ENCODE results near the gene CPNE4. TPM values are rescaled to one million over a fixed set of nuclear protein-coding genes. Genes with fewer than 3 reads are reported as not detected.
"Not testable (repeated sequence)": the region's sequence is repeated elsewhere in the genome, so short reads cannot be mapped to it uniquely, and the experiment has no call there.

CPNE4 gene
- total RNA-seq, 1 donor from 2014 or later, result 0.83 TPM

GRCh38 chr3:131900891-131901290 is 133.9 kb downstream of the CPNE4 start:
- no peaks in the 10 kb centered on the region for H3K9me3 ChIP-seq
- no peak for TF ChIP-seq CTCF (IDR thresholded peaks at IDR 0.05)
- no peaks in the 10 kb centered on the region for H3K36me3 ChIP-seq
- H3K4me3 ChIP-seq, result no peak overlapping the region
- intact Hi-C loops (cut with DNase I), result no loop called here
- no peak overlapping the region for H3K27ac ChIP-seq
- no peaks in the 10 kb centered on the region for H3K27me3 ChIP-seq (ENCODE audit: low read depth)
- no peak for ATAC-seq
- no peaks in the 10 kb centered on the region for H3K4me1 ChIP-seq
- DNase-seq, result no peak

DNA sequence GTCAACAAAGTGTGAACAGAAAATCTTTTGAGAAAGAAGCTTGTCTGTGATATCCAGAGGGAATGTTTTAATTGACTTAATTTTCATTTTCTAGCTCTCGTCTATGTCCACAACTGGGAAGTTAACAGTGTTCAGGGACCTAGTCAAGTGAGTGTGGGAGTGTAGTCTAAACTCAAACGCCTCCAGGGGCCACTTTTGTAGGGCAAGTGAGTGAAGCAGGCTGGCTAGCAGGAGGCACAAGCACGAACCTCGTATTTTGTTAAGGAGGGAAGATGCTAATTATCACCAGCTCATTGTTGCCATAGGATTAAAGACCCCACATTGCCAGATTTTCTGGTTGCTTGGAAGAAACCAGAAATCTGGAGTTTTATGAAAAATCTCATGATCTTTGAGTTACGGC is 135.8 kb downstream of the CPNE4 start:
- DNase-seq, result no peak
- H3K9me3 ChIP-seq, result no peaks in the 10 kb centered on the region
- ATAC-seq, result no peak
- intact Hi-C loops (cut with DNase I), result no loop called here
- H3K4me1 ChIP-seq, result no peaks in the 10 kb centered on the region
- no peak overlapping the region for H3K27ac ChIP-seq
- no peaks in the 10 kb centered on the region for H3K27me3 ChIP-seq (ENCODE audit: low read depth)
- H3K36me3 ChIP-seq, result no peaks in the 10 kb centered on the region
- H3K4me3 ChIP-seq, result no peak overlapping the region
- TF ChIP-seq CTCF (IDR thresholded peaks at IDR 0.05), result no peak

GRCh38 chr3:131898346-131898745 is 136.5 kb downstream of the CPNE4 start:
- Histone ChIP-seq H3K27me3 (ENCODE audit: low read depth) (no peaks in the 10 kb centered on the region), H3K36me3 (no peaks in the 10 kb centered on the region), H3K9me3 (no peaks in the 10 kb centered on the region), H3K4me3 (no peak overlapping the region), H3K4me1 (no peaks in the 10 kb centered on the region), H3K27ac (no peak overlapping the region)
- intact Hi-C loops (cut with DNase I), result no loop called here
- ATAC-seq (no peak), DNase-seq (no peak)
- TF ChIP-seq CTCF (IDR thresholded peaks at IDR 0.05), result no peak

GRCh38 chr3:131896285-131896684 is 138.5 kb downstream of the CPNE4 start:
- Histone ChIP-seq H3K4me3 (no peak overlapping the region), H3K27me3 (ENCODE audit: low read depth) (no peaks in the 10 kb centered on the region), H3K36me3 (no peaks in the 10 kb centered on the region), H3K9me3 (no peaks in the 10 kb centered on the region), H3K27ac (no peak overlapping the region), H3K4me1 (no peaks in the 10 kb centered on the region)
- DNase-seq (no peak), ATAC-seq (no peak)
- intact Hi-C loops (cut with DNase I), result no loop called here
- TF ChIP-seq CTCF (IDR thresholded peaks at IDR 0.05), result no peak

GRCh38 chr3:131895766-131896165 is 139.0 kb downstream of the CPNE4 start:
- Histone ChIP-seq H3K27me3 (ENCODE audit: low read depth) (no peaks in the 10 kb centered on the region), H3K4me3 (no peak overlapping the region), H3K9me3 (no peaks in the 10 kb centered on the region), H3K4me1 (no peaks in the 10 kb centered on the region), H3K27ac (no peak overlapping the region), H3K36me3 (no peaks in the 10 kb centered on the region)
- DNase-seq (no peak), ATAC-seq (no peak)
- intact Hi-C loops (cut with DNase I), result no loop called here
- no peak for TF ChIP-seq CTCF (IDR thresholded peaks at IDR 0.05)

DNA sequence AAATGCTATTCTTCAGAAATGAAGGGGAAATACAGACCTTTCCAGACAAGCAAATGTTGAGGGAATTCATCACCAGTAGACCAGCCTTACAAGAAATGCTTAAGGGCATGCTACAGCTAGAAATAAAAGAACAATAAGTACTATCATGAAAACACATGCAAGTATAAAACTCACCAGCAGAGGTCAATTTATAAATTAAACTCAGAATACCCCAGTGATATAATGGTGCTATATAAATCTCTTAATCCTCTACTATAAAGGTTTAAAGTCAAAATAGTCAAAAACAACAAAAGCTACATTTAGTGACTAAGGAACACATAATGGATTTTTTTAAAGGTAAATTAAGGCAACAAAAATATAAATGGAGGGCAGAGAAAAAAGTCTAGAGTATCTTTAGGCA is 142.5 kb downstream of the CPNE4 start:
- Histone ChIP-seq H3K36me3 (no peaks in the 10 kb centered on the region), H3K4me3 (no peak overlapping the region), H3K27ac (no peak overlapping the region), H3K27me3 (ENCODE audit: low read depth) (no peaks in the 10 kb centered on the region), H3K9me3 (no peaks in the 10 kb centered on the region), H3K4me1 (no peaks in the 10 kb centered on the region)
- intact Hi-C loops (cut with DNase I), result no loop called here
- no peak for ATAC-seq
- no peak for TF ChIP-seq CTCF (IDR thresholded peaks at IDR 0.05)
- no peak for DNase-seq

GRCh38 chr3:131885871-131886270 is 148.9 kb downstream of the CPNE4 start:
- H3K27me3 ChIP-seq (ENCODE audit: low read depth); intact Hi-C loops (cut with DNase I); H3K9me3 ChIP-seq; DNase-seq; H3K27ac ChIP-seq; H3K4me1 ChIP-seq; ATAC-seq; H3K36me3 ChIP-seq; H3K4me3 ChIP-seq: not testable (repeated sequence)
